HG03342 (cell line): ENCODE measurements around the gene DNAJC22.
"Not testable (repeated sequence)": the region's sequence is repeated elsewhere in the genome, so short reads cannot be mapped to it uniquely, and the experiment has no call there.

Experiments
- ATAC-seq: cut with Tn5 transposase; IDR thresholded peaks from one replicate; pipeline ENCODE4 v1.9.1; 2021; ENCODE audit warnings: mild to moderate bottlenecking, moderate library complexity; ENCODE audit not compliant: unreplicated experiment

Gene DNAJC22

DNA sequence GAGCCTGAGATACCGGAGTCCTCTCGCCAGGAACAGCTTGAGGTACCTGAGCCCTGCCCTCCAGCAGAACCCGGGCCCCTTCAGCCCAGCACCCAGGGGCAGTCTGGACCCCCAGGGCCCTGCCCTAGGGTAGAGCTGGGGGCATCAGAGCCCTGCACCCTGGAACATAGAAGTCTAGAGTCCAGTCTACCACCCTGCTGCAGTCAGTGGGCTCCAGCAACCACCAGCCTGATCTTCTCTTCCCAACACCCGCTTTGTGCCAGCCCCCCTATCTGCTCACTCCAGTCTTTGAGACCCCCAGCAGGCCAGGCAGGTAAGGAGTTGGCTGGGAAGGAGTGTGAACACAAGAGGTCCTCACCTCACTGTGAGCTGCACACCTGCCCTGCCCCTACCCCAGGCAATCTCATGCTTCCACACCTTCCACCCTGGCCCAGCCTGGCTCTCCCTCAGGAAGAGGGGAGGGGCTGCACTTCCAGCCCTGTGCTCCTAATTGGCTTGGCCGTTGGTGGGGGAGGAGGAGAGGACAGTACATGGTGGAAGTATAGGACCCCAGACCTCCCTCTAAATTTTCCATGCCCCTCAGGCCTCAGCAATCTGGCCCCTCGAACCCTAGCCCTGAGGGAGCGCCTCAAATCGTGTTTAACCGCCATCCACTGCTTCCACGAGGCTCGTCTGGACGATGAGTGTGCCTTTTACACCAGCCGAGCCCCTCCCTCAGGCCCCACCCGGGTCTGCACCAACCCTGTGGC, 15.9 kb upstream of the DNAJC22 start:
- no peak for ATAC-seq

DNA sequence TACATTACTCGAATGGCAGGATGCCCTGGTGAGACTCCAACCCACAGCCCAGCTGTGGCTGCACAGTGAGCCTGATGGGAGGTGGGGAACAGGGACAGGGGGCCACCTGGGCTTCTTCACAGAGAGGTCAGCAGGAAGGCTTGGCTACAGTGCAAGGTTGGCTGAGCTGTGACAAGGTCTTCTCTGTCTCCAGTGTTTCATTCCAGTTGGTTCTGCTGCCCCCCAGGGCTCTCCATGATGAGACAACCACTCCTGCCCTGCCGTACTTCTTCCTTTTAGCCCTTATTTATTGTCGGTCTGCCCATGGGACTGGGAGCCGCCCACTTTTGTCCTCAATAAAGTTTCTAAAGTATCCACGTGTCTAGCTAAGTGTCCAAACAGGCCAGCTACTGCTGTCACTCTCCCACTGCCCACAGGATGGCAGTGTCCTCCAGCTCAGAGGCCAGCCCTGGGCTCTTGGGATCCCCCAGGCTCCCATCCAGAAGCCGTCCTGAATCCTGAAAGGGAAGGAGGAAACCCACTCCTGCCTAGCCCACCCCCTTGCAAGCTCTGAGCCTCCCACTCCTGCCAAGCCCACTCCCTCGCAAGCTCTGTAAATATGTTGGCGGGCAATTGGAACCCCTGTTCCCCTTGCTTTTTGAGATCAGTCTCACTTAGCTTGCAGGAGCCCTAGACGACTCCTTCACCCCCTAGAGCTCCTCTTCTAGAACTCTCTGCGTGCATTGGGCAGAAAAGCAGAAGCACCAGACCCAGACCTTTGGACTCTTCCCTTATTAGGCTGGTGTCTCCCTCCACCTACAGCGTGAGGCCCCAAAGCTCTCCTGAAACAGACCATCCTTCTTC, 15.1 kb upstream of the DNAJC22 start:
- ATAC-seq = no peak

DNA sequence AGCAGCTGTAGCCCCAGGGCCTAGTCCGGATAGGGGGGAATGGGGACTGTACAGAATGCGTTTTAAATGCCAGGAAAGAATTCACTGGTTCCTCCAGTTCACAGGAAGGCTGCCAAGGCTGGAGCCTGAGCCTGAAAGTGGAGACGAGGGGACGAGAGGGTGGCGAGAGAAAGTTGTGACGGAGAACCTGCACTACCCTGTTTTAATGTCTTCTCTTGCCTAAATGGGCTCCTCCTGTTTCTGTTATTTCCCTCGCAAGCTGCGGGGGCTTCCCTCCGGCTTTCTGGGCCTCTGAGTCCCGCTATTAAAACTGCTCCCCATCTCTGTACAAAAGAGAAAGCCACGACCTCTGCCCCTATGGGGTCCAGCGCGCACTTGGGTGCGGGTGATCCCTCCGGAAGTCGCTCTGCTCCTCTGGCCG, 14.2 kb upstream of the DNAJC22 start:
- ATAC-seq = no peak

DNA sequence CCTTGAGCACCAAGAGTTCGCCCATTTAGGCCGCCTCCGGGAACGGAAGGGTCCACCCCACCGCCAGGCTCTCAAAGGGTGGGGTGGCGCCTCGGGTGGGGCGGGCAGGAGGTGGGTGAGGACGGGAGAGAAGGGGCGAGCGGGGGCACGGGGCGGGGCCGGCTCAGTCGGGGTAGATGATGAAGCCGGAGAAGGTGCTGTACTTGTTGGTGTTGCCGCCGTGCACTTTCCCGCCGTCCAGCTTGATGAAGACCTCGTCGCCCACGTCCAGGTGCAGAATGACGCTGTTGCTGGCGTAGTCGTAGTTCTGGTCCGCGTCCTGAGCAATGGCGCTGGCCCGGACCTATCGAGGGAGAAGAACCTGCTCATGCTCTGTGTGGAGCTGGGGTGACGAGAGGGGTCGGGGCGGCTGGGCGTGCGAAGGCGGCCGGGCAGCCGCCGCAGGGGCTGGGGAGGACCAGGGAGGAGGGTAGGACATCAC, 13.8 kb upstream of the DNAJC22 start:
- no peak for ATAC-seq

DNA sequence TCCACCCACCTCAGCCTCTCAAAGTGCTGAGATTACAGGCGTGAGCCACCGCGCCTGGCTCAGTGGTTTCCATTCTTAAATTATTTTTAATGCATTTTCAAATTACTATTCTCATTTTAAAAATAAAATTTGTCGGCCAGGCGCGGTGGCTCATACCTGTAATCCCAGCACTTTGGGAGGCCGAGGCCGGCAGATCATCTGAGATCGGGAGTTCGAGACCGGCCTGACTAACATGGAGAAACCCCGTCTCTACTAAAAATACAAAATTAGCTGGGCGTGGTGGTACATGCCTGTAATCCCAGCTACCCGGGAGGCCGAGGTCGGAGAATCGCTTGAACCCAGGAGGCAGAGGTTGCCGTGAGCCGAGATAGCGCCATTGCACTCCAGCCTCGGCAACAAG, 12.9 kb upstream of the DNAJC22 start:
- not testable (repeated sequence) for ATAC-seq

DNA sequence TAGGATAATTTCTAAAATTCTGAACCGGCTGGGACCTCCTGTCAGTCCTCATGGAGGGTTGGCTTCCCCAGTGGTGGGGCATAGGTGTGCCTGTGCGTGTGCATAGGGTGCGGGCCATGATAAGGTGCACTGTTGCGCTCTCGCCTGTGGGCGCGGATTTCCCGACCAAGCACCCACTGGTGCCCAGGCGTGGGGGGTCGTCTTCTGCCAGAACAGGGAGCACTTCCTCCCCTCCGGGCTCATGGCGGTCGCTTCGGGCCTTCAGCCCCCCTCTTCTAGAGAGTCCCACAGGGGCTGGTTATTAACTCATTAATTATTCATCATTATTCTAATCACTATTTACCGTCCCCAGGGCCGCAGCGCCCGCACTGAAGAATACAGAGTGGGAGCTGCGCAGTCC, 12.5 kb upstream of the DNAJC22 start:
- no peak for ATAC-seq

DNA sequence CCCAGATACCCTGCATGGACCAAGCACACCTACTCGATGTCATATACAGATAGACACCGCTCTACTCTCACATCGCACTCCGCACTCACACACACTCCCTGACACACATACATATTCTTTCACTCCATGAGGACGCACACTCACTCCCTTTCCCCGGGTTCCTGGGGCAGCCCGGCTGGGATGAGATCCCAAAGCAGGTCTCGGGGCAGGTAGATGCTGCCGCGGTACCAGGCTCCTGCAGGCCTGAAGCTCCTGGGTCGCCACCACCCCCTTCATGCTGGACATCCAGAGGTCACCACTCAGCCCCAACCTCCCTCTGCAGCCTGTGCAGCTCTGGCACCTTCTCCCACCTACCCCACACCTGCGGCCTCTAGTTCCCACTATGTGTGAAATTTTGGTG, 12.0 kb upstream of the DNAJC22 start:
- no peak for ATAC-seq

DNA sequence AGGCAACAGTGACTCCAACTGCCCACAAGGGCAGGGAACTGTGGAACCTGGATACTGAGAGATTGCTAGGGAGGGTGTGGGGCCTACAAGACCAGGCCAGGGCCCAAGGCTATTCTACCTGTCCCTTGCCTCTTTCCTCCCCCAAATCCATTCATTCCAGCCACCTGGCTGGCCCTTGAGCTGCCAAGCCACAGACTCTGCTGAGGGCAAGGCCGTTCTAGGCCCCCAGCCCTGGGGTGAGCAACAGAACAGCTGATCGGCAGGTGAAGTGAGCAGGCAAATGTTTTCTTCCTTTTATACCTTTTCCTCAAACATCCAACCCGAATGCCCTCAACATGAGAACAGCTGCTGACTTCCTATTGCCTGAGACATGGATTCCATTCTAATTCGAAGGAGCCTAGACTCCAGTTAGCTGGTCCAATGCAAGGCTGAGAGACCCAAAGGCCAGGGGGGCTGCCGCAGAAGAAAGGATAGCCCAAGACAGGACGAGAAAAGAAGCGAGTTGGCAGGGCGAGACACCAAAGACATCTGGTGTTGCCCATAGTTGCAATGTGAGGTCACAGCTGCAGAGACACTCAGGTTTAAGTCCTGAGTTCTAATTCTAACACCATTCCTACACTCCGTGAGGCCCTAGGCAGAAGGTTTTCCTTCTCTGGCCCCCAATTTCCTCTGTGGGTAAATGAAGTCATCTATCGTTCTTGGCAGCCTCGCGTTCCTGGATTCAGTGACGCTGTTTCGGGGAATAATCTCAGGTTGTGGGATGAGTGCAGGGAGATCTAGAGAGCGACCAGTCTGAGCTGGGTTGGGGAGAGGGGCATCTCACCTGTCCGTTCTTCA, 11.4 kb upstream of the DNAJC22 start:
- no peak for ATAC-seq

DNA sequence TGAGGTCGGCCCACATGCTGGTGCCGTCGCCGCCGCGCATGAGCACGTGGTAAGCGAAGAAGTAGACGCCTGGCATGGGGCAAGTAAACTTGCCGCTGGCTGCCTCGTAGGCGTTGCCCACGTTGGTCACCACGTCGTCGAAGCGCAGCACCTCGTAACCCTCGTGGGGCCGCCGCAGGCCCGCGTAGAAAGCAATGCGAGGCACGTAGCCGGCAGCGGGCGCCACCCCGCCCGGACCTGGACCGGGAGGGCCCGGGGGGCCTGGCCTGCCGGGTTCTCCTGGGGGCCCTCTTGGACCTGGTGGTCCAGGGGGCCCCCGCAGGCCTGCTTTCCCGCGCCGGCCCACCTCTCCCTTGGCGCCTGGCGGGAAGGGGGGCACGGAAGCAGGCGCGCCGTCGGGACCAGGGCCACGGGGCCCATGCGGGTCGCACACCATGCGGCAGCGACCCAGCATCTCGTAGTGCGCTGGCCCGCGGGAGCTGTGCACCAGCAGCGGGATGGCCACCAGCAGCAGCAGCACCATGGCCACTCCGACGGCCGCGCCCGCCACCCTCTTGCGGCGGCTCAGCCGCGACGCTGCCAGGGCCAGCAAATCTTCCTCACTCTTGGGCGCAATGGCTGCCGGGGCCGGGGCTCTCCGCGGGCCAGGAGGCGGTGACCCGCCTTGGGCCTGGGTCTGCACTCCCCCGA, 10.6 kb upstream of the DNAJC22 start:
- no peak for ATAC-seq

DNA sequence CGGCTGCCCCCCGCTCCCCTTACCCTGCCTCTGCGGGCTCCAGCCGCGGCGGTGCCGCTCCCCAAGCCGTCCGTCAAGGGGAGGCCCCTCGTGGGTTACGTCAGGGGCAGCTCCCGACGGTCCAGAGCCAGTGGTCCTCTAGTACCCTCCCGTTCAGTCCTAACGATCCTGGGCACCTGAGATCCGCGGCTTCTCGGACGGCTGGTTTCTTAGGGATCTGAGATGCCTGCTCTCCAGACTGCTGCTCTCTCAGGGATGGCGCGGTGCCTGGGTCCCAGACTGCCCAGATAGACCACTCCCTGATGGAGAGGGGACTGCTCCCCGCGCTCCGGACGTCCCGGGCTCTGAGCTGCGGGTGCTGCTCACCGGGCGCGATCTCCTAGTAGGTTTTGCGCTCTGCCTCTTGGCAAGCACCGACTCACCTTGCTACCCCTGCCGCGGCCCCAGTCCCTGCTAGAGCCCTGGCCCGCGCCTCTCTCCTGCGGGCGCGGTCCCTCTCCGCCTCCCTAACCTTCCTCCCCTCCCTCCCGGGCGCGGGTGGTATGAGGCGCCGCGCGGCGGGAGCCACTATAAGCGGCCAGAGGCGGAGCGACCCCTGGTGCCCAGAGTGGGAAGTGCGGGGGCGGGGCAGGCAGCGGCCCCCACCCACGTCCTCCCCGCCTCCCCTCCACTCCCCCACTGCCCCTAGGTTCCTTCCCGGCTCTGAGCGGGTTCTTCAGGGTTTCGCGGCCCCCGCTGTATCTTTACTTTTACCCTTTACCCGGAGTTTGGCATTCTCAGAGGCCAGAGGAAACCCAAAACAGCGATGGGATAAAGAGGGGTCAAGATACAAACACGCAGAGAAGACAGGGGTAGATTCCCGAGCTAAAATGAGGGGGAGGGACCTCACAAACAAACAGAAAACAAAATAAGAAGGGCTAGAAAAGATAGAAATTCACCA, 9.8 kb upstream of the DNAJC22 start, which contains the start of gene C1QL4:
Gene C1QL4, minus strand, starts transcription at position 544 of the 940 bp plus-strand sequence. CDS start 711 bp downstream, outside the sequence.
- peak; percentile 78 for ATAC-seq

DNA sequence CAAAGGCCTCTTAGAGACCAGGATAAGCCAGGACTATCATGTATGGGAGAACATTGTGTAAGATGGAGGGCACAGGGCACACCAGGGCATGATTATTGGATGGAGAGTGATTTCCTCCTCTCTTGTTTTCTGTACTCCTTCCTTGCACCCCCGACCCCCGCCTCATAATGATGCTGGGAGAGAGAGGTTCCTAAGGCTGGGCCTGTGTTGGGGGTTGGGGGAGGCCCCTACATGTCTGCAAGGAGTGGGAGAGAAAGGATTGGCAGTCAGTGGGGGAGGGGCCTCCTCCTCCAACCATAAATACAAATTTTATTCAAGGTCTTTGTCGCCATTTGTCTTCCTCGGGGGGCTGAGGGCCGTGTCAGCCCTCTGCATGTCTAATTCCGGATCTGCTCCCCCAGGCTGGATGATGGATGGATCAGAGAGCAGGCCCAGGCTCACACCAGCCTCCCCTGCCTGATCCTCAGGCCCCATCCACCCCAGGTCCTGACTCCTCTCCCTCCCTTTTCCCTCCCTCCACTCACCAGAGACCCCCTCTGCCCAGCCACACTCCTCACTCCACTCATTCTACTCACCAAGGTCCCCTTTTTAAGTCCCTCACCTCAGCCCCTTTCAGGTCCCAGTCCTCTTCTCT, 7.7 kb upstream of the DNAJC22 start:
- ATAC-seq = no peak

DNA sequence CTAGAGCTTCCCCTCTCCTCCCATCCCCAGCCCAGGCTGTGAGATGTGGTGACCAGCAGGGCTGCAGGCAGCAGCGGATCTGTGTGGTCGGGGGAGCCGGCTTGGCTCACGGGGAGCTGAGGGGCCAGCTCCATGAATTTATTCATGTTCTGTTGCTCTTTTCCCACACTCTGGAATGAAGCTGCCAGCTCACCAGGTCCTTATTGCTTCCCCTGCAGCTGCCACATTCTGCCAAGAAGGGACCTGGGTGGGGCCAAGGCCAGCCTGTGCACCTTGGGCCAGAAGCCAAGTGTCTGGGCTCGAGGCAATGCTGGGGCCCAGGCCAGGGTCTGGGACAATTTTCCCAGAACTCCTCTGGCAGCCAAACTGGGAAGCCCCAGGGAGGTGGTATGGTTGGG, 7.2 kb upstream of the DNAJC22 start:
- ATAC-seq = no peak

DNA sequence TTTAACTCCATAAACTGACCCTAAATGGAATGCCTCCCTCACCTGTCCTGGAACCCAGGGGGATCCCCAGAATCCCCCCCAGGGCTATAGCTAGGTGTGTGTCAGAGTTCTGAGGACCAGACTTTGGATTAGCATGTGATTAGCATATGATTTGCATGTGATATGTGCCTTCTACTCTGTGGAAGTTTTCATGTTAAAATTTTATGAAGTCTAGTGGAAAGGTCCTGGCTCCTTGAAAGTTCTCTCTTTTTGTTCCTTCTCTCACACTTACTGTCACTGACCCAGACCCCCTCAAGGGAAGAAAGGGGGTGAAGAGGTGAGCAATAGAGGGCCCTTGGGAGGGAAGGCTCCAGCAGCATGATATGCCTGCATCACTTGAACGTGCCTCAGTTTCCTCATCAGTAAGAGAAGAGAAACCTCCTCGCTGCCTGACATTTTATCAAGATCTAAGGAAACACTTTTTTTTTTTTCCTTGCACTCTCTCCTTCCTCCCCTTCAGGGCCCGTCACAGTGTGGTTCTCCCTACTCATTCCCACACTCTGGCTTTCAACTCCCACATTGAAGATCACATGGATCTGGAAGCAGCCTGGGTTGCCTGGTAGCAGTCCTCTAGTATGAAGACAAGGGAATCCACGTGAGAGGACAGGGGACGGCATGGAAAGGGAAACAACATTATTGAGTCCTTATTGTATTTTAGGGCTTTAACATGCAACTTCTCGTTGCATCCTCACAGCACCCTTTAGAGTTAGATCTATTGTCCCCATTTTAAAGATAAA, 6.4 kb upstream of the DNAJC22 start:
- ATAC-seq = no peak

DNA sequence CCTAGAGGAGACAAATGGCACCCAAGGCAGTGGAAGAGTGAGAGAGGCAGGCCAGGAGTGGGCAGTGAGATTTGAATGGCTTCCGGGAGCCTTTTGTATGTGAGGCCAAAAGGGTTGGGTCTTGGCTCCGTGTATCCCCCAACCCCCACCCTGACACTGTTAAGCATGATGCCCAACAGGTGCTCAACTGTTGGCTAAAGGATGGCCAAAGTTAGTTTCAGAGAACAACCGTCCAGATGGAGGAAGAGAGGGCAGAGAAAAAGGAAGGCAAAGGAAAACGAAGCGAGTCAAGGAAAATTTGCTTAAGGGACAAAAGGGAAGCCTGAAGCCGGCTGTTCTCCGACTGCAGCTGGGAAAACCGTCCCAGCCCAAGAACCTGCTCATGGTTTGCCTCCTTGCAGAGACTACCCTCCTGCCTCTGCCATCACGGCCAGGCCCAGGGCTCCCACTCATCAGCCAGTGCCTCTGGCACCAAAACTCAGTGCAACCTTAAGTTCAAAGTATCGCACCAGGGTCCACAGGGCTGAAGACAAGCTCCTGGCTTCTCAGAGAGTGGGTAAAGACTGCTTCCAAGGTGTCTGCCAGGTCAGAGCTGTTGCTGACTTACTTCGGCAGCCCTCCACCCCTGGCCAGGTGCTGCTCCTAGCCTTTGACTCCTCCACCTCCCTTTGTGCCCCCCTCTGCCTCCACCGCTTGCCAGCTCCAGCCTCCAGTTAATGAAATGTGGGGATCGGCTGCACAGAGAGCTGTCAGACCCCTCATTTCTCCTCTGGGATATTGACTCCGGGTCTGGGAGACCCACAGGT, 5.5 kb upstream of the DNAJC22 start:
- no peak for ATAC-seq

DNA sequence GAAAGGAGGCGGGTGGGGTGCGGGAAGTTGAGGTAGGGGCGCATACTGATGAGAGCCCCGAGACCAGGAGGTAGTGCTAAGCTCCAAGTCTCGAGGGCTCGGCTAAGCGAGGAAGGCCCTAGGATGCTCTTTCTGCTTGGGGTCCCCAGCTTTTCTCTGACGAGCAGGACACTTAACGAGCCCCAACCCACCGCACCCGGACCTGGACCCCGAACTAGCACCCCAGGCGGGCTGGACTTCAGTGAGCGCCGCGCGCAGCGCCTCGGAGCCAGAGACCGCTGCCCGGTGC, 5.0 kb upstream of the DNAJC22 start:
- no peak for ATAC-seq

DNA sequence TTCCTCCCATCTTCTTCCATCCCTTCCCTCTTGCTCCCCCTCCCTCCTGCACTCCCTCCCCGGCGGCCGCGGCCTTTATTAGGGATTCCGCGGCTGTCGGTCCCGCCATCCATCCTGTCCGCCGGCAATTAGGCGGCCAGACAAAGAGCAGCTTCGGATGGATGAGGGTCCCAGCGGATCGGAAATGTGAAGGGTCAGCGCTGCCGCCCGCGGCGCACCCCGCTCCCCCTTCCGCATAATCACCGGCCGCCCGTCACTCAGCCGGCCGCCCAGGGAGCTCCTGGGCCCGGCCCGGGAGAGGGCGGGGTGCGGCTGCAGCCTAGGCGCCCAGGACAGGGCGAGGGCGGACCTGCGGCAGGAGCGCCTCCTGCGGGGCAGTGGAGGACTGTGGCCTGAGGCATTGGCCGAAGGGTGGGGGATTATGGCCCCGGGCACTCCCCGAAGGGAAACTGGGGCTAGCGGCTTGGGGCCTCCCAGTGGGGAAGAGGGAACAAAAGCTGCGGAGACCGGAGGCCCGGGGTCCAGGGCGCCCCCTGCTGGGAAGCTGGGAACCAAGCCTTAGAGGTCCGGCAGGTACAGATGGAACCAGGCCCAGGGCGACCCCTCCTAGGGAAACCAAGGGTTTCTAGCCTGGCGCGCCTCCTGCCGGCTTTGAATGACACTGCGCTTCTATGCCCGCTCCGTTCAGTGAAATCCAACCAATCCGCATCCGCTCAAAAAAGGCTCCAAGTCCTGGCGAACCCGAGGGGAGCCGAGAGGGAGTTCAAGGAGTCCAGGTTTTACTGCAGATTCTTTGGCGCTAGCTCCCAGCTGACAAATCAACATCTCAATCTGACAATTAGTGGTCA, 4.4 kb upstream of the DNAJC22 start:
- peak; percentile 63 for ATAC-seq
